Fibroblast of lung (primary cell): Measurements from ENCODE around the gene RMND1.

ENCODE experiments used
- EZH2 ChIP-seq: IDR thresholded peaks from 2 replicates; pipeline ENCODE4 v1.5.1; 2012; ENCODE audit warnings: low read length, control low read depth, mild to moderate bottlenecking; ENCODE audit errors: missing control alignments
- TF ChIP-seq, protein P1 (sequence below), 2 donors: IDR thresholded peaks in 1 of 2; conservative IDR thresholded peaks in 1 of 2; 1 replicate in 1 of 2; 2 replicates in 1 of 2; pipeline ENCODE4 v1.5.1; 2011 to 2012; ENCODE audit warnings: low read length in 2 of 2, control low read depth in 1 of 2, inconsistent platforms in 1 of 2, low read depth in 1 of 2, mild to moderate bottlenecking in 1 of 2

DNA sequence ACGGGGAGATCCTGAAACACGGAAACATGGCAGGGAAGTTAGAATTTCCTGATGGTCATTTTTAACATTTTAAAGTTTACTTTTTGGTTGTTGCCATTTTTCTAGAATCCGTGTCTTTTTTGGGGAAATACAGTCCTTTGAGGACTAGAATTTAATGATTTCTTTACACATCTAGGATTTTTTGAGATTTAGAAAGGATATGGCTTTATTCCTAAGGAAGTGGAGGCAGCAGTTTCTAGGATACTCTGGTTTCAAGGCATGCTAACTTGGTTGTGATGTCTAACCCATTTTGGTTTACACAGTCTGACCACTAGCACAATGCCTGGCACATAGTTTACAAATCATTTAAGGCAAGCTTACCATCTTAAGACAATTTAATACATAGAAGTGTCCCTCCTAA lies 59.5 kb downstream of the RMND1 start:
- TF ChIP-seq, protein P1, sequence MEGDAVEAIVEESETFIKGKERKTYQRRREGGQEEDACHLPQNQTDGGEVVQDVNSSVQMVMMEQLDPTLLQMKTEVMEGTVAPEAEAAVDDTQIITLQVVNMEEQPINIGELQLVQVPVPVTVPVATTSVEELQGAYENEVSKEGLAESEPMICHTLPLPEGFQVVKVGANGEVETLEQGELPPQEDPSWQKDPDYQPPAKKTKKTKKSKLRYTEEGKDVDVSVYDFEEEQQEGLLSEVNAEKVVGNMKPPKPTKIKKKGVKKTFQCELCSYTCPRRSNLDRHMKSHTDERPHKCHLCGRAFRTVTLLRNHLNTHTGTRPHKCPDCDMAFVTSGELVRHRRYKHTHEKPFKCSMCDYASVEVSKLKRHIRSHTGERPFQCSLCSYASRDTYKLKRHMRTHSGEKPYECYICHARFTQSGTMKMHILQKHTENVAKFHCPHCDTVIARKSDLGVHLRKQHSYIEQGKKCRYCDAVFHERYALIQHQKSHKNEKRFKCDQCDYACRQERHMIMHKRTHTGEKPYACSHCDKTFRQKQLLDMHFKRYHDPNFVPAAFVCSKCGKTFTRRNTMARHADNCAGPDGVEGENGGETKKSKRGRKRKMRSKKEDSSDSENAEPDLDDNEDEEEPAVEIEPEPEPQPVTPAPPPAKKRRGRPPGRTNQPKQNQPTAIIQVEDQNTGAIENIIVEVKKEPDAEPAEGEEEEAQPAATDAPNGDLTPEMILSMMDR (conservative IDR thresholded peaks at IDR 0.05 in 1 of 2, IDR thresholded peaks at IDR 0.05 in 1 of 2; ENCODE audit: low read depth in 1 of 2, low read length in 2 of 2), result no peak
- no peak for TF ChIP-seq EZH2
